HUDEP-2 (cell line): ENCODE results near the gene KIRREL2.
"Not testable (repeated sequence)": the region's sequence is repeated elsewhere in the genome, so short reads cannot be mapped to it uniquely, and the experiment has no call there.

Experiments used
- DNase-seq, 76 experiments: peaks; one replicate each; lab custom pipeline; 2025; ENCODE audit not compliant: unreplicated experiment in 76 of 76; lab: John Stamatoyannopoulos, UW

The KIRREL2 gene

GRCh38 chr19:35895911-35896642, 39.4 kb downstream of the KIRREL2 start:
- no peak for DNase-seq

DNA sequence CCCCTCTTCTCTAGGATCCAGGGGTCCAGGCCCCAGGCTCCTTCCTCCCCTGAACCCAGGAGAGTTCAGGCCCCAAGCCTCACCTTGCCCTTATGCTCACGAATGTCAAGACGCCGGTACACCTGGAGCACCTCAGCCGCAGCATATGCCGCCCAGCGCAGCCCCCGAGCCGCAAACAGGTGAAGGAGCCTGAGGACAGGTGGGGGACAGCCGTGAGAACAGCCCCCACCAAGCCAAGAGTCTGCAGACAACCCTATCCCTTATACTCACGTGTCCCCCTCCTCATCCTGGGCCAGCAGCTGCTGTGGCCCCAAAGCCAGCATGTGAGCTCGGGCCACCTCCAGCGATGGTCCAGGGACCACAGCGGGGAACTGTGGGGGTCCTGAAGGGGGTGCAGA, 39.9 kb downstream of the KIRREL2 start:
- no peak for DNase-seq

DNA sequence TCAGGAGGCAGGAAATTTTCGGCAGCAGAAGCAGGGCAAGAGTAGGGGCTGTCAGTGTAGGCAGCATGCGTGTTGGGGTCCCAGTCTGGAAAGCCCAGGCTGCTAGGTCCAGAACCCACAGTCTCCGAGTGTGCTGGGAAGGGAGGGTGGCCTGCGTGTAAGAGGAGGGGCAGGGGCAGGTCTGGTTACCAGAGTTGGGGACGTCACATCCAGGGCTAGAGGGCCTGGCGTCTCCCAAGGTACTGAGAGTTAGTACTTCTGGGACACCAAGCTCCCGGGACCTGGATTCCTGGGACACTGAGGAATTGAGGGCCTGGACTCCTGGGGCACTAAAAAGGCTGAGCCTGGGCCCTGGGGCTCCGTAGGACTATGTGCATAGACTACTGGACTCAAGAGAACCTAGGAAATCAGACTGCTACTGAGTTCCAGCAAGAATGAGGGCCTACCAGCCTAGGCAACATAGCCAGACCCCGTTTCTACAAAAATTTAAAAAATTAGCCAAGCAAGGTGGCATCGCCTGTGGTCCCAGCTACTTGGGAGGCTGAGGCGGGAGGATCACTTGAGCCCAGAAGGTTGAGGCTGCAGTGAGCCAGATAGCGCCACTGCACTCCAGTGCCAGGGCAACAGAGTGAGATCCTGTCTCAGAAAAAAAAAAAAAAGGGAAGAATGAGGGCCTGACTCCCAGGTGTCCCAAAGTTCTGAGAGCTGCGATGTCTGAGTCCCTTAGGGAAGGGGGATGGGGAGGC, 41.2 kb downstream of the KIRREL2 start:
- DNase-seq = no peak

GRCh38 chr19:35898499-35898809, 41.7 kb downstream of the KIRREL2 start:
- DNase-seq = no peak

- peak in 68 of 76 experiments; percentile 6 to 86 (median 63) for DNase-seq
These were observed 43.0 kb downstream of the KIRREL2 start for GRCh38 chr19:35899547-35900214.

- DNase-seq = no peak
These were observed 44.4 kb downstream of the KIRREL2 start for GRCh38 chr19:35901055-35901644.

DNA sequence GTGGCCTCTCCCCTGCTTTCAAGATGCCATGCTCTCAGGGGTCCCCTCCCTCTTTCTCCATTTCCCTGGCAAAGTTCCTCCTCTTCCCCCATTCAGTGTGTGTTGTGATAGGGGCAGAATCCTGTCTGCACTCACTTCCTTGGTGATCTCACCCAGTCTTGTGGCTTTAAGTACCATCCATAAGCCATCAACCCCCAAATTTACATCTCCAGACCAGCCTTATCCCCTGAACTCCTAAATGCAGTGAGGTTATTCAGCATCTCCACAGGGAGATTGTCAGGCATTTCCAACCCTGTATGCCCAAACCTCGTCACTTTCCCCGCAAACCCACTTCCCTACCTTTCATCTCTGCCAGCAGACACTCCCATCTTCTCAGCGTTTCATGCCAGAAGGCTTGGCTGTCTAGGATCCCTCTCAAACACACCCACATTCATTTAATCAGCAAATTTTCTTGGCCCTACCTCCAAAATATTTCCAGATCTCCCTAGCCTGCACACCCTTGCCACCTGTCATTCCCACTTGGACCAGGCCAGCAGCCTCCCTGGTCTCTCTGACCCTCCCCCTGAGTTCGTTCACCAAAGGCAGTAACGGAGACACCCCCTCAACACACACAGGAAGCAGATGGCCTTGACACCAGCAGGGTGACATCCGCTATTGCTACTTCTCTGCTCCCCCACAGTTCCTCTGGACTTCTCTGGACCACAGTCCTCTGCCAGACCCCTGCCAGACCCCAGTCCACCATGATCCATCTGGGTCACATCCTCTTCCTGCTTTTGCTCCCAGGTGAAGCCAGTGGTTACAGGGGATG, 45.3 kb downstream of the KIRREL2 start, which contains the start of gene HCST:
HCST (plus strand) TSS at position 676 of the 808 bp plus-strand sequence; CDS start at position 741, 65 bp downstream.
- DNase-seq = peak in 5 of 76 experiments; percentile 10 to 26 (median 14)

DNA sequence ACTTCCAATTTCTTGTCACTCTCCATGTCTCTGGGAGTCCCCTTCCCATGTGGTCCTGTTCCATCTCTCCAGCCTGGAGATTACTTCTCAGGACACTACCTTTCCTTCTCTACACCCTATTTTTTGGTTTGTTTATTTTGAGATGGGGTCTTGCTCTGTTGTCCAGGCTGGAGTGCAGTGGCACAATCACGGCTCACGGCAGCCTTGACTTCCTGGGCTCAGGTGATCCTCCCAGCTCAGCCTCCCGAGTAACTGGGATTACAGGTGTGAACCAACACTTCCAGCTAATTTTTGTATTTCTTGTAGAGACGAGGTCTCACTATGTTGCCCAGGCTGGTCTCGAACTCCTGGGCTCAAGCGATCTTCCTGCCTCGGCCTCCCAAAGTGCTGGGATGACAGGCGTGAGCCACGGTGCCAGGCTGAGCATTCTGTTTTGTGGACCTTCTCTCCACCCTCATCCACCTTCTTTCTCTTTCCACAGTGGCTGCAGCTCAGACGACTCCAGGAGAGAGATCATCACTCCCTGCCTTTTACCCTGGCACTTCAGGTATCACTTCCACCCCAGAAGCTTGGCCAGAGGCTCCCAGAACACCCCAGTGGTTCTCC, 46.3 kb downstream of the KIRREL2 start:
- no peak for DNase-seq

DNA sequence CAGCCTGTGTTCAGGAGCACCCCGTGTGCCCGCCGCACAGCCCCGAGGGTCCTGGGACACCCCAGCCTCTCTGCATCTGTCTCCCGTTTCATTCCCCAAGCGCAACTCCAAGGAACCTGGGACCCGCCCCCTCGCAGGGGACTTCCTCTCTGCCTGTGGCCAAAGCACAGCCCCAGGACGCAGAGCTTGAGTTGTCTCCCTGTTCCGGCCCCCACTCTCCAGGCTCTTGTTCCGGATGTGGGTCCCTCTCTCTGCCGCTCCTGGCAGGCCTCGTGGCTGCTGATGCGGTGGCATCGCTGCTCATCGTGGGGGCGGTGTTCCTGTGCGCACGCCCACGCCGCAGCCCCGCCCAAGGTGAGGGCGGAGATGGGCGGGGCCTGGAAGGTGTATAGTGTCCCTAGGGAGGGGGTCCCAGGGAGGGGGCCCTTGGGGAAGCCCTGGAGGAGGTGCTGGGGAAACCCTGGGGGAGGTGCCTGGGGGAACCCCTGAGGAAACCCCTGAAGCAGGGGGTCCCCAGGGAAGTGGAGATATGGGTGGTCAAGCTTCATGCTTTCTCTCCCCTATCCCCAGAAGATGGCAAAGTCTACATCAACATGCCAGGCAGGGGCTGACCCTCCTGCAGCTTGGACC, 47.0 kb downstream of the KIRREL2 start:
- DNase-seq = peak in 70 of 76 experiments; percentile 22 to 89 (median 72)

GRCh38 chr19:35904311-35905068, 47.8 kb downstream of the KIRREL2 start:
- no peak for DNase-seq

- DNase-seq = no peak
These were observed 48.5 kb downstream of the KIRREL2 start for GRCh38 chr19:35905178-35905727.

GRCh38 chr19:35907377-35907745, 50.6 kb downstream of the KIRREL2 start:
- no peak for DNase-seq

DNA sequence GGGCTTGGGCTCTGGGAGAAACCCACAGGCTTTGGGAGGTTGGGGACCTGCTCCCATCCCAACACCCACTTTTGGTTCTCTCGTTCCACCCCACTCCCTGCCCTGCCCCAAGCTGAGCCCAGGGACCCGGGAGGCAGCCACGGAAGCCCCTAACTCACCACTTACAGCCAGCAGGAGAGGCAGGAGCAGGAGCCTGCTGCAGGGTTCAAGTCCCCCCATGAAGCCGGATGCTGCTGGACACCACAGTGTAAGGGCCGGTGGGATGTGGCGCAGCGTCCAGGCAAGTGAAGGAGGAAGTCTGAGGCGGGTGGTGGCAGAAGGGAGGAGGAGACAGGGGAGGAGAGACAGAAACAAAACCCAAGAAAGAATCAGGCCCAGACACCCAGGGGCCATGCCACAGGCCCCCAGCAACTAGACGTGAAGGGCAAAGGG, 51.3 kb downstream of the KIRREL2 start, which contains the start of gene TYROBP:
TYROBP (minus strand) TSS at position 286 of the 432 bp plus-strand sequence; CDS start at position 219, 67 bp downstream.
- no peak for DNase-seq

DNA sequence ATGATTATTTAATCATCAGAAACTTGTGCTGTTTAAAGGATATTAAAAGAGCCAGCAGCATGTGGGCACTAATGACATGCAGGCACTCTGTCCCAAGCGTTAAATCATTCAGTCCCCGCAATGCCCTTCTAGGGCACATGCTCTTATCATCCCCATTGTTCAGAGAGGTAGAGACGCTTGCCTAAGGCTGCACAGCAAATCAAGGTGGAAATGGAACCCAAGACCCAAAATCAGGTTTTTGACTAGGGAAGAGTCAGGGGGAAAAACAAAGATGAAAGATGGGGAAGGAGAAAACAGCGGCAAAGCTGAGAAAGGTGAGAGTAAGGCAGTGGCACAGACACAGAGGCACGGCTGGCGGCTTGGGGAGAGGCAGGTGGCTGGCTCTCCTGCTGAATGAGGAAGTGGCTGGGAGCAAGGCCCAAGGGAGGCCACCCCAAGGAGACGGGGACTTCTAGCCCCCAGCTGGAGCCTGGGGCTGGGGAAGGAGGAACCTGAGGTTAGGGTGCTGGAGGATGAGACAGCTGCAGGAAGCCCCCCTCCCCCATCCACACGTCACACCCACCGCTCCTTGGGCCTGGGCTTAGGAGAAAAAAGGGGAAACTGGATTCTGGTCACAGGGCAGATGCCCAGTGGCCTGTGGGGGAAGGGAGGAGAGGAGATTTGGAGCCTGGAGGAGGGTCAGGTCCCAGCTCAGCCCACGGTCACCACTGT, 52.4 kb downstream of the KIRREL2 start:
- peak in 2 of 76 experiments; percentile 9 to 12 for DNase-seq

DNA sequence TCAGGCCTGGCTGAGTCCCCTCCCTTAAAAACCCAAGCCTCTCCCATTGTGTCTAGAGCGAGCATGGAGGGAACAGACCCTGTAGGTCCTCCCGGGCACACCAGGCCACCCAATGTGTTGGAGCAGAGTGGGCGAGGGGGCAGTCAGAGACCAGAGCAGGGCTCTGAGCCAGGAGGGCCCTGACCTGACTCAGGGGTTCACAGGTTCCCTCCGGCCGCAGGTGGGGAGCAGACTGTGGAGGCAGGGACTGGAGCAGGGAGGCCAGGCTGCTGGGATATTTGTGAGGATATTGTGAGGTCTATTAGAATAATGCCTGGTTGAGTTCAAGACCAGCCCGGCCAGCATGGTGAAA, 52.9 kb downstream of the KIRREL2 start:
- DNase-seq = no peak

- DNase-seq = not testable (repeated sequence)
These were observed 53.6 kb downstream of the KIRREL2 start for GRCh38 chr19:35910355-35910754.

DNA sequence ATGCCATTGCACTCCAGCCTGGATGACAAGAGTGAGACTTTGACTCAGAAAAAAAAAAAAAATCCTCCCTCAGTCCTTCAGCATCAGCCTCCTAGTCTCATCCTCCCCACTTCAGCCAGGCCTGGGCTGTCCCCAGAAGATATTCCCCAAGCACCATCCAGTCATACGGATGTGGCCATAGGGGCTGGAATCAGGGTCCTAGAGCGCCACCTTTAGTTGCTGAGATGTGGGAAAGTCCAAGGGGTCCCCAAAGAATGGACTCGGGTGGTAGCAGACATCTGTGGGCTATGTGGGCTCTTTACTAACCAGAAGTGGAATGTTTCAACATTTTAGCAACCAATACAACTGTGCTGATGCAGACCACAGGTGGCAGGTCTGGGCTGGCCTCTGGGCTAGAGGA, 54.5 kb downstream of the KIRREL2 start:
- no peak for DNase-seq

DNA sequence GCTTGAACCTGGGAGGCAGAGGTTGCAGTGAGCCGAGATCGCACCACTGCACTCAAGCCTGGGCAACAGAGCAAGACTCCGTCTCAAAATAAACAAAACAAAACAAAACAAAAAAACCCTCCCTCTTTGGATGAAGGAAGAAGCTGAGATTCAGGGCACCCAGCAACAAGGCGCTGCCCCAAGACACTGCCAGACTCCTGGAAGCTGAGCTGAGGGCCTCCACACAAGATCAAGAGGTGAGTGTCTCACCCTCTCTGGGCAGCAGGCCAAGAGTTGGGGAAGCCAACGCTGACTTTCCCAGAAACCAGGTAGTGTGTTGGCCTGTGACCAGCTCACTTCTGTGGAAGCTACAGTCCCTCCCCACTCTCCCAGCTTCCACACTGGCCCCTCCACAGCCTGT, 55.1 kb downstream of the KIRREL2 start:
- DNase-seq = no peak
